ENCODE results near the gene PTPRD. TPM values are rescaled to one million over a fixed set of nuclear protein-coding genes. Genes with fewer than 3 reads are reported as not detected.

The PTPRD gene
- total and polyA plus RNA-seq, 9 of the 15 experiments (the other 6 are each of a cell fraction or from before 2014, with no cell fraction given), result 0.11 TPM; not detected in 8

- intact Hi-C loops (cut with micrococcal nuclease), result no loop called here
- no peak overlapping the region for H3K4me3 ChIP-seq
- CTCF ChIA-PET (ENCODE audit: low intra/inter-chr PET ratio), result no interaction called here
- H4K20me1 ChIP-seq (replicated peaks; ENCODE audit: control insufficient read depth, insufficient read depth, low read length), result no peaks in the 10 kb centered on the region
- FAIRE-seq (no peak), ATAC-seq (no peak), DNase-seq (ENCODE audit: extremely low read depth in 1 of 4, low spot score in 3 of 4) (no peak)
- no peaks in the 10 kb centered on the region for H3K9me1 ChIP-seq (ENCODE audit: control insufficient read depth, insufficient read depth, low read length)
- no peaks in the 10 kb centered on the region for H3K36me3 ChIP-seq (ENCODE audit: control insufficient read depth, insufficient read depth, low read length)
- POLR2A ChIA-PET, result no interaction called here
- H3K4me2 ChIP-seq (ENCODE audit: insufficient read depth, low read length), result no peak overlapping the region
- H2AFZ ChIP-seq (ENCODE audit: low read depth, low read length), result no peak overlapping the region
- H3K9me3 ChIP-seq (replicated peaks; ENCODE audit: control insufficient read depth, insufficient read depth, low read depth, low read length), result no peaks in the 10 kb centered on the region
- H3K4me1 ChIP-seq (replicated peaks in 1 of 2; ENCODE audit: control insufficient read depth in 2 of 2, insufficient read depth in 2 of 2, low read length in 2 of 2), result no peaks in the 10 kb centered on the region
- in situ Hi-C loops (cut with MboI), result no loop called here
- no peaks in the 10 kb centered on the region for H3K27me3 ChIP-seq (ENCODE audit: control insufficient read depth in 2 of 2, insufficient read depth in 2 of 2, low read length in 2 of 2)
- H3K79me2 ChIP-seq (ENCODE audit: control insufficient read depth, insufficient read depth, low read length), result no peaks in the 10 kb centered on the region
- no TSS peak for BruUV-seq (replicated peaks)
- no peak overlapping the region for H3K9ac ChIP-seq (ENCODE audit: insufficient read depth in 1 of 2, low read depth in 2 of 2, low read length in 2 of 2)
- WGBS (ENCODE audit: insufficient coverage, low coverage, missing lambda C conversion rate), result 0% methylated on average over 6 of the region's 6 CpGs
- H3K27ac ChIP-seq (ENCODE audit: extremely low read depth, low read depth, low read length), result no peak overlapping the region
- TF ChIP-seq CCAR2 (IDR thresholded peaks at IDR 0.05; ENCODE audit: low read depth, low read length) (no peak), HOMEZ (CRISPR knock-in tag; IDR thresholded peaks at IDR 0.05) (no peak), GABPA (tag; conservative IDR thresholded peaks at IDR 0.05; ENCODE audit: low read depth) (no peak), ZNF184 (CRISPR knock-in tag; IDR thresholded peaks at IDR 0.05) (no peak), ZNF696 (CRISPR knock-in tag; conservative IDR thresholded peaks at IDR 0.05) (no peak), ZNF668 (CRISPR knock-in tag; IDR thresholded peaks at IDR 0.05) (no peak), E2F3 (CRISPR knock-in tag; IDR thresholded peaks at IDR 0.05) (no peak), NCOA4 (IDR thresholded peaks at IDR 0.05; ENCODE audit: partially characterized antibody) (no peak), SP1 (CRISPR knock-in tag; IDR thresholded peaks at IDR 0.05) (no peak), RBM15 (IDR thresholded peaks at IDR 0.05; ENCODE audit: insufficient read depth, low read length) (no peak), MAZ (CRISPR knock-in tag; conservative IDR thresholded peaks at IDR 0.05 in 1 of 2, IDR thresholded peaks at IDR 0.05 in 1 of 2) (no peak), ZC3H8 (IDR thresholded peaks at IDR 0.05) (no peak), ZBTB17 (CRISPR knock-in tag; IDR thresholded peaks at IDR 0.05) (no peak), HDAC3 (IDR thresholded peaks at IDR 0.05; ENCODE audit: borderline replicate concordance, partially characterized antibody) (no peak)
- TF ChIP-seq, protein P1, sequence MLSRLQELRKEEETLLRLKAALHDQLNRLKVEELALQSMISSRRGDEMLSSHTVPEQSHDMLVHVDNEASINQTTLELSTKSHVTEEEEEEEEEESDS (CRISPR knock-in tag; IDR thresholded peaks at IDR 0.05), result no peak
- TF ChIP-seq, protein P2, sequence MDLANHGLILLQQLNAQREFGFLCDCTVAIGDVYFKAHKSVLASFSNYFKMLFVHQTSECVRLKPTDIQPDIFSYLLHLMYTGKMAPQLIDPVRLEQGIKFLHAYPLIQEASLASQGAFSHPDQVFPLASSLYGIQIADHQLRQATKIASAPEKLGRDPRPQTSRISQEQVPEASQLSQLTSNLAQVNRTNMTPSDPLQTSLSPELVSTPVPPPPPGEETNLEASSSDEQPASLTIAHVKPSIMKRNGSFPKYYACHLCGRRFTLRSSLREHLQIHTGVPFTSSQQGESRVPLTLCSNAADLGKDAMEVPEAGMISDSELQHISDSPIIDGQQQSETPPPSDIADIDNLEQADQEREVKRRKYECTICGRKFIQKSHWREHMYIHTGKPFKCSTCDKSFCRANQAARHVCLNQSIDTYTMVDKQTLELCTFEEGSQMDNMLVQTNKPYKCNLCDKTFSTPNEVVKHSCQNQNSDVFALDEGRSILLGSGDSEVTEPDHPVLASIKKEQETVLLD (IDR thresholded peaks at IDR 0.05), result no peak
- TF ChIP-seq, protein P3, sequence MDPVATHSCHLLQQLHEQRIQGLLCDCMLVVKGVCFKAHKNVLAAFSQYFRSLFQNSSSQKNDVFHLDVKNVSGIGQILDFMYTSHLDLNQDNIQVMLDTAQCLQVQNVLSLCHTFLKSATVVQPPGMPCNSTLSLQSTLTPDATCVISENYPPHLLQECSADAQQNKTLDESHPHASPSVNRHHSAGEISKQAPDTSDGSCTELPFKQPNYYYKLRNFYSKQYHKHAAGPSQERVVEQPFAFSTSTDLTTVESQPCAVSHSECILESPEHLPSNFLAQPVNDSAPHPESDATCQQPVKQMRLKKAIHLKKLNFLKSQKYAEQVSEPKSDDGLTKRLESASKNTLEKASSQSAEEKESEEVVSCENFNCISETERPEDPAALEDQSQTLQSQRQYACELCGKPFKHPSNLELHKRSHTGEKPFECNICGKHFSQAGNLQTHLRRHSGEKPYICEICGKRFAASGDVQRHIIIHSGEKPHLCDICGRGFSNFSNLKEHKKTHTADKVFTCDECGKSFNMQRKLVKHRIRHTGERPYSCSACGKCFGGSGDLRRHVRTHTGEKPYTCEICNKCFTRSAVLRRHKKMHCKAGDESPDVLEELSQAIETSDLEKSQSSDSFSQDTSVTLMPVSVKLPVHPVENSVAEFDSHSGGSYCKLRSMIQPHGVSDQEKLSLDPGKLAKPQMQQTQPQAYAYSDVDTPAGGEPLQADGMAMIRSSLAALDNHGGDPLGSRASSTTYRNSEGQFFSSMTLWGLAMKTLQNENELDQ (CRISPR knock-in tag; IDR thresholded peaks at IDR 0.05; ENCODE audit: borderline replicate concordance), result no peak
Observed at GRCh38 chr9:8978334-8978733, 1634.5 kb downstream of the PTPRD start.
